Measurements from ENCODE around the gene RASSF1.

Gene RASSF1

GRCh38 chr3:50294492-50295403, 45.9 kb downstream of the RASSF1 start:
- TF ChIP-seq, protein P1, sequence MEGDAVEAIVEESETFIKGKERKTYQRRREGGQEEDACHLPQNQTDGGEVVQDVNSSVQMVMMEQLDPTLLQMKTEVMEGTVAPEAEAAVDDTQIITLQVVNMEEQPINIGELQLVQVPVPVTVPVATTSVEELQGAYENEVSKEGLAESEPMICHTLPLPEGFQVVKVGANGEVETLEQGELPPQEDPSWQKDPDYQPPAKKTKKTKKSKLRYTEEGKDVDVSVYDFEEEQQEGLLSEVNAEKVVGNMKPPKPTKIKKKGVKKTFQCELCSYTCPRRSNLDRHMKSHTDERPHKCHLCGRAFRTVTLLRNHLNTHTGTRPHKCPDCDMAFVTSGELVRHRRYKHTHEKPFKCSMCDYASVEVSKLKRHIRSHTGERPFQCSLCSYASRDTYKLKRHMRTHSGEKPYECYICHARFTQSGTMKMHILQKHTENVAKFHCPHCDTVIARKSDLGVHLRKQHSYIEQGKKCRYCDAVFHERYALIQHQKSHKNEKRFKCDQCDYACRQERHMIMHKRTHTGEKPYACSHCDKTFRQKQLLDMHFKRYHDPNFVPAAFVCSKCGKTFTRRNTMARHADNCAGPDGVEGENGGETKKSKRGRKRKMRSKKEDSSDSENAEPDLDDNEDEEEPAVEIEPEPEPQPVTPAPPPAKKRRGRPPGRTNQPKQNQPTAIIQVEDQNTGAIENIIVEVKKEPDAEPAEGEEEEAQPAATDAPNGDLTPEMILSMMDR (IDR thresholded peaks at IDR 0.05; ENCODE audit: low read depth, low read length, poor library complexity, severe bottlenecking) = no peak
- TF ChIP-seq EZH2phosphoT487 (IDR thresholded peaks at IDR 0.05; ENCODE audit: borderline replicate concordance, low read length) = no peak
- Histone ChIP-seq H4K20me1 (ENCODE audit: control insufficient read depth, insufficient read depth, low read depth, low read length) (no peaks in the 10 kb centered on the region), H3K4me2 (ENCODE audit: low read length) (no peak overlapping the region), H3K4me1 (ENCODE audit: control insufficient read depth, low read length) (peaks cover 26% of the 10 kb centered on the region), H3K27ac (ENCODE audit: low read depth, low read length) (no peak overlapping the region), H3K27me3 (ENCODE audit: control insufficient read depth, low read length) (no peaks in the 10 kb centered on the region), H3F3A (ENCODE audit: control insufficient read depth, insufficient read depth) (0 out of 2 replicates have a peak, but pooled peaks cover under 1% of the 10 kb centered on the region), H3K79me2 (ENCODE audit: control insufficient read depth, low read length) (peaks cover 28% of the 10 kb centered on the region), H3K9me2 (replicated peaks; ENCODE audit: control insufficient read depth, low read length) (no peaks in the 10 kb centered on the region), H3K4me3 (ENCODE audit: low read length) (no peak overlapping the region), H3K36me3 (ENCODE audit: control insufficient read depth, low read length) (peaks cover 19% of the 10 kb centered on the region), H3K9me3 (ENCODE audit: control insufficient read depth, insufficient read depth, low read length) (no peaks in the 10 kb centered on the region)

DNA sequence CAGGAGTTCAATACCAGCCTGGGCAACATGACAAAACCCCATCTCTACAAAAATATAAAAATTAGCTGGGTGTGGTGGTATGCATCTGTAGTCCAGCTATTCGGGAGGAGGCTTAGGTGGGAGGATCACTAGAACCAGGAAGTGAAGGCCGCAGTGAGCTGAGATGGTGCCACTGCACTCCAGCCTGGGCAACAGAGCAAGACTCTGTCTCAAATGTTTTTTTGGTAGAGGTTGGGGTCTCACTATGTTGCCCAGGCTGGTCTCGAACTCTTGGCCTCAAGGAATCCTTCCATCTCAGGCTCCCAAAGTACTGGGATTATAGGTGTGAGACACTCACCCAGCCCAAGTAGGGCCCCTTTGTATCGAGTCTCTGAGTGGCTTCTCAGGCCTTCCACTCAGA, 46.5 kb downstream of the RASSF1 start:
- Histone ChIP-seq H3K4me2 (ENCODE audit: low read length) (no peak overlapping the region), H3K36me3 (ENCODE audit: control insufficient read depth, low read length) (peaks cover 25% of the 10 kb centered on the region), H3K27me3 (ENCODE audit: control insufficient read depth, low read length) (no peaks in the 10 kb centered on the region), H4K20me1 (ENCODE audit: control insufficient read depth, insufficient read depth, low read depth, low read length) (no peaks in the 10 kb centered on the region), H3K4me1 (ENCODE audit: control insufficient read depth, low read length) (peaks cover 23% of the 10 kb centered on the region), H3K4me3 (ENCODE audit: low read length) (no peak overlapping the region), H3K9me3 (ENCODE audit: control insufficient read depth, insufficient read depth, low read length) (no peaks in the 10 kb centered on the region), H3F3A (ENCODE audit: control insufficient read depth, insufficient read depth) (no peaks in the 10 kb centered on the region), H3K27ac (ENCODE audit: low read depth, low read length) (no peak overlapping the region), H3K9me2 (replicated peaks; ENCODE audit: control insufficient read depth, low read length) (no peaks in the 10 kb centered on the region), H3K79me2 (ENCODE audit: control insufficient read depth, low read length) (peaks cover 34% of the 10 kb centered on the region)
- TF ChIP-seq, protein P1 (IDR thresholded peaks at IDR 0.05; ENCODE audit: low read depth, low read length, poor library complexity, severe bottlenecking) = no peak
- no peak for TF ChIP-seq EZH2phosphoT487 (IDR thresholded peaks at IDR 0.05; ENCODE audit: borderline replicate concordance, low read length)

- no peaks in the 10 kb centered on the region for H3K9me2 ChIP-seq (replicated peaks; ENCODE audit: control insufficient read depth, low read length)
- peak overlapping the region; percentile 8; the same call in 1 of the 2 replicates for H3K27ac ChIP-seq (ENCODE audit: low read depth, low read length)
- no peaks in the 10 kb centered on the region for H3K9me3 ChIP-seq (ENCODE audit: control insufficient read depth, insufficient read depth, low read length)
- TF ChIP-seq, protein P1 (IDR thresholded peaks at IDR 0.05; ENCODE audit: low read depth, low read length, poor library complexity, severe bottlenecking) = no peak
- no peak for TF ChIP-seq EZH2phosphoT487 (IDR thresholded peaks at IDR 0.05; ENCODE audit: borderline replicate concordance, low read length)
- H3K27me3 ChIP-seq (ENCODE audit: control insufficient read depth, low read length) = no peaks in the 10 kb centered on the region
- H3K36me3 ChIP-seq (ENCODE audit: control insufficient read depth, low read length) = peaks cover 34% of the 10 kb centered on the region
- H3F3A ChIP-seq (ENCODE audit: control insufficient read depth, insufficient read depth) = no peaks in the 10 kb centered on the region
- H3K79me2 ChIP-seq (ENCODE audit: control insufficient read depth, low read length) = peaks cover 33% of the 10 kb centered on the region
- H3K4me1 ChIP-seq (ENCODE audit: control insufficient read depth, low read length) = peaks cover 19% of the 10 kb centered on the region
- peak overlapping the region; percentile 82 for H3K4me2 ChIP-seq (ENCODE audit: low read length)
- H4K20me1 ChIP-seq (ENCODE audit: control insufficient read depth, insufficient read depth, low read depth, low read length) = no peaks in the 10 kb centered on the region
- peak overlapping the region; percentile 96 for H3K4me3 ChIP-seq (ENCODE audit: low read length)
Observed at GRCh38 chr3:50293079-50293801, 47.4 kb downstream of the RASSF1 start.
